ENCODE measurements around the gene CYP26B1. TPM values are rescaled to one million over a fixed set of nuclear protein-coding genes. Genes with fewer than 3 reads are reported as not detected.
"Not testable (repeated sequence)": the region's sequence is repeated elsewhere in the genome, so short reads cannot be mapped to it uniquely, and the experiment has no call there.

Gene CYP26B1
- total RNA-seq, 1 donor from 2014 or later: 1.2 TPM

DNA sequence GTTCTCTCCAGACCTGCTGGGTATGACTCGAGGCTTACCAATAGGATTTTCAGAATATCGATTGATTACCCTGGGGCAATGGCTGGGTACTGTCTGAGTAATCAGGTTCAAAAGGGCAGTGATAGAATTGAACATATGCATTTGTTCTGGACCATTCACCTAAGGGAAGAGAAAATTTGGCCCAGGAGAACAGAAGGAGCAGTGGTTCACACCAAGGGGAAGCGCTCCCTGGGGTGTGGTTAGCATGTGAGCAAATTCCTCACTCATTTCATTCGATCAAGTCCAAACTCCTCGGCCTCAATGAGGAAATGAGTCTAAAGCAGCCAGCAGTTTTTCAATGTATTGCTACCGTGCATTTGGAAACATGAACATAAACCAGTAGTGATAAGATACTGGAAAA lies 55.6 kb downstream of the CYP26B1 start:
- Mint-ChIP-seq H3K4me1 (ENCODE audit: unreplicated experiment) (no peaks in the 10 kb centered on the region), H3K36me3 (ENCODE audit: low read depth, unreplicated experiment) (no peaks in the 10 kb centered on the region), H3K27ac (ENCODE audit: unreplicated experiment) (no peak overlapping the region), H3K4me3 (ENCODE audit: unreplicated experiment) (no peak overlapping the region), H3K27me3 (ENCODE audit: unreplicated experiment) (peaks cover 8% of the 10 kb centered on the region), H3K9me3 (ENCODE audit: unreplicated experiment) (no peaks in the 10 kb centered on the region)
- DNase-seq (ENCODE audit: low spot score): no peak
- TF ChIP-seq, protein P1, sequence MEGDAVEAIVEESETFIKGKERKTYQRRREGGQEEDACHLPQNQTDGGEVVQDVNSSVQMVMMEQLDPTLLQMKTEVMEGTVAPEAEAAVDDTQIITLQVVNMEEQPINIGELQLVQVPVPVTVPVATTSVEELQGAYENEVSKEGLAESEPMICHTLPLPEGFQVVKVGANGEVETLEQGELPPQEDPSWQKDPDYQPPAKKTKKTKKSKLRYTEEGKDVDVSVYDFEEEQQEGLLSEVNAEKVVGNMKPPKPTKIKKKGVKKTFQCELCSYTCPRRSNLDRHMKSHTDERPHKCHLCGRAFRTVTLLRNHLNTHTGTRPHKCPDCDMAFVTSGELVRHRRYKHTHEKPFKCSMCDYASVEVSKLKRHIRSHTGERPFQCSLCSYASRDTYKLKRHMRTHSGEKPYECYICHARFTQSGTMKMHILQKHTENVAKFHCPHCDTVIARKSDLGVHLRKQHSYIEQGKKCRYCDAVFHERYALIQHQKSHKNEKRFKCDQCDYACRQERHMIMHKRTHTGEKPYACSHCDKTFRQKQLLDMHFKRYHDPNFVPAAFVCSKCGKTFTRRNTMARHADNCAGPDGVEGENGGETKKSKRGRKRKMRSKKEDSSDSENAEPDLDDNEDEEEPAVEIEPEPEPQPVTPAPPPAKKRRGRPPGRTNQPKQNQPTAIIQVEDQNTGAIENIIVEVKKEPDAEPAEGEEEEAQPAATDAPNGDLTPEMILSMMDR (IDR thresholded peaks at IDR 0.05; ENCODE audit: unreplicated experiment): no peak

DNA sequence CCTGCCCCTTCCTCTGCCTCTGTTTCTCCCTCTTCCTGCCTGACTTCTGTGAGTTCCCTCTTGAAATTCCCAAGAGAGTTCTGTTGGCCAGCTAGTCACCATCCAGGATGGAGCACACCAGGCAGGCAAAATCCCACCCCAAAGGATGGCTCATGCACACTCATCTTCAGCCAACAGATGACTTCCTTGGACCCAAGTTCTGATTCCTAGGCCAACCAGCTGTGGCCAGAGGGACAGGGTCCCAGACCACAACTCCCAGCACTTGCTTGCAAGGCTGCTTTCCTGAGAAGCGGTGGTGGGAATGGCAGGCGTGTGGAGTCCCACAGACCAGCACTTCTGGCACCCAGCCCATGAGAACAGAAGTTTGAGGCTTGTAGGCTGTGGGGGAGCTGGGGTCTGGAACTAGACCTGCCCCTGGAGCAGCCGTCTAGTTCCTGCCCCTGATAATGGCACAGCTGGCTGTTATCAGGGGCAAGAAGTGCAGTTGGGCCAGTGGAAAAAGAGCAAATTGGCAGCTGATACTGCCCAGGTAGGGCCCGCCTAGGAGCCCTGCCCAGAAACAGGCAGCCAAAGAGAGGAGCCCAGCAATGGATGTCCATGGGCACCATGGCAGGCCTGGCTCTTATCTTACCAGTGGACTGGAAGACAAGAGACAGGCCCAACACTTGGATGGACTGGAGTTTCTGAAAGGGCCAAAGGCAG lies 56.7 kb downstream of the CYP26B1 start:
- no peak for DNase-seq (ENCODE audit: low spot score)
- H3K4me3 Mint-ChIP-seq (ENCODE audit: unreplicated experiment): no peak overlapping the region
- no peak overlapping the region for H3K27ac Mint-ChIP-seq (ENCODE audit: unreplicated experiment)
- TF ChIP-seq, protein P1 (IDR thresholded peaks at IDR 0.05; ENCODE audit: unreplicated experiment): no peak
- H3K9me3 Mint-ChIP-seq (ENCODE audit: unreplicated experiment): no peaks in the 10 kb centered on the region
- no peaks in the 10 kb centered on the region for H3K4me1 Mint-ChIP-seq (ENCODE audit: unreplicated experiment)
- peaks cover 3% of the 10 kb centered on the region for H3K36me3 Mint-ChIP-seq (ENCODE audit: low read depth, unreplicated experiment)
- H3K27me3 Mint-ChIP-seq (ENCODE audit: unreplicated experiment): peaks cover 9% of the 10 kb centered on the region

DNA sequence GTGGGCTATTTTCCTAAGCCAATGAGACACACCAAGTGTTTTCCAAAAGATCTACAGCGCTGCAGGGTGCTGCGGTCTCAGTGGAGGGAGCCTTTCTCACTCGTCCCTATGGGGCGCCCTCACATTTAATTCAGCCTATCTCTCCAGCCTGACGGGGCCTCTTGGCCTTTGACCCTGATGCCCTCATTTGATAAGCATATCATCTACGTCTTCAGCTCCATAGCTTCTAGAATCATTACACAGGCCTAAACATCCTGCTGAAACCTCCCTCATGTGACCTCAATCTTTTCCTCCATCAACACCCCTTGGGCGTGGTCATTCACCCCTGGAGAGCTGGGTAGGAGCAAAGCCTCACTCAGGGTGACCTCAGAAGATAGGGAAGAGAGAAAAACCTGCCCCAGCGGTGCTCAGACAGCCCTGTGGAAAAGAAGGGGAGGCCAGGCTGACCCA lies 57.4 kb downstream of the CYP26B1 start:
- H3K9me3 Mint-ChIP-seq (ENCODE audit: unreplicated experiment): no peaks in the 10 kb centered on the region
- peaks cover 11% of the 10 kb centered on the region for H3K27me3 Mint-ChIP-seq (ENCODE audit: unreplicated experiment)
- H3K4me3 Mint-ChIP-seq (ENCODE audit: unreplicated experiment): no peak overlapping the region
- H3K27ac Mint-ChIP-seq (ENCODE audit: unreplicated experiment): no peak overlapping the region
- no peak for DNase-seq (ENCODE audit: low spot score)
- H3K36me3 Mint-ChIP-seq (ENCODE audit: low read depth, unreplicated experiment): peaks cover 3% of the 10 kb centered on the region
- H3K4me1 Mint-ChIP-seq (ENCODE audit: unreplicated experiment): no peaks in the 10 kb centered on the region
- TF ChIP-seq, protein P1 (IDR thresholded peaks at IDR 0.05; ENCODE audit: unreplicated experiment): no peak

DNA sequence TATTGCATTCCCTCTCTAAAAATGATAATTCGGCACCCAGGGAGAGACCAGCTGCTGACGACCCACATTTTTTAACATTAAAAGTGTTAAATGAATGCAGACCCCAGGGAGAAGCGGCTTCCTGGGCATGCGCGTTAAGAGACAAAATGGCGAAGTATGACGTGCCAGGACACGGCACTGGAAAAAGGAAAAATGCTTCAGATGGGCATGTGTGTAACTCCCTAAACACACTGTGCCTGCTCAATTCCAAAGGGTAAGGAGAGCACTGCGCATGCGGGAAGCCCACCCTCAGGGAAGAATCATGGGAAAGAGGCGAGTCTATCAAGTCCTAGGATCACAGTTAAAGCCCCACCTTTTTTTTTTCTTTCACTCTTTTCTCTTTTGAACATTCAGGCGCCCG lies 58.1 kb downstream of the CYP26B1 start:
- Mint-ChIP-seq H3K36me3 (ENCODE audit: low read depth, unreplicated experiment) (peaks cover 3% of the 10 kb centered on the region), H3K27ac (ENCODE audit: unreplicated experiment) (peak overlapping the region; percentile 72), H3K4me1 (ENCODE audit: unreplicated experiment) (no peaks in the 10 kb centered on the region), H3K27me3 (ENCODE audit: unreplicated experiment) (peaks cover 11% of the 10 kb centered on the region), H3K4me3 (ENCODE audit: unreplicated experiment) (no peak overlapping the region), H3K9me3 (ENCODE audit: unreplicated experiment) (no peaks in the 10 kb centered on the region)
- DNase-seq (ENCODE audit: low spot score): no peak
- TF ChIP-seq, protein P1 (IDR thresholded peaks at IDR 0.05; ENCODE audit: unreplicated experiment): no peak

DNA sequence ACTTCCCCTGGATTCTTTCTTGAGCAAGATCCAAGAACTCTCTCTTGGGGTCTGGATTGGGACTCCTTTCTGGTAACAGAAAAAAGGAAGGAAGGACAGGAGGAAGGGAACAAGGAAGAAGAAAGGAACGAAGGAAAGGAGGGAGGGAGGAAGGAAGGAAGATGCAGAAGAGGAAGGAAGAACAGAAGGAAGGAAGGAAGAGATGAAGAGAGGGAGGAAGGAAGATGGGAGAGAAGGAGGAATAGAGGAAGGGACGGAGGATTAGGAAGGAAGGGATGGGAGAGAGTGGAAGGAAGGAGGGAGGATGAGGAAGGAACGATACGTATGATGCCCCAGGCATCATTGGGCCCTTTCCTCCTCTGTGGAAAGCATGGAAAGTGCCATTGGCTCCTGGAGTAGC lies 58.6 kb downstream of the CYP26B1 start:
- no peak for DNase-seq (ENCODE audit: low spot score)
- H3K9me3 Mint-ChIP-seq (ENCODE audit: unreplicated experiment): no peaks in the 10 kb centered on the region
- no peak overlapping the region for H3K27ac Mint-ChIP-seq (ENCODE audit: unreplicated experiment)
- TF ChIP-seq, protein P1 (IDR thresholded peaks at IDR 0.05; ENCODE audit: unreplicated experiment): no peak
- H3K36me3 Mint-ChIP-seq (ENCODE audit: low read depth, unreplicated experiment): peaks cover 3% of the 10 kb centered on the region
- H3K27me3 Mint-ChIP-seq (ENCODE audit: unreplicated experiment): peaks cover 11% of the 10 kb centered on the region
- H3K4me3 Mint-ChIP-seq (ENCODE audit: unreplicated experiment): no peak overlapping the region
- no peaks in the 10 kb centered on the region for H3K4me1 Mint-ChIP-seq (ENCODE audit: unreplicated experiment)

DNA sequence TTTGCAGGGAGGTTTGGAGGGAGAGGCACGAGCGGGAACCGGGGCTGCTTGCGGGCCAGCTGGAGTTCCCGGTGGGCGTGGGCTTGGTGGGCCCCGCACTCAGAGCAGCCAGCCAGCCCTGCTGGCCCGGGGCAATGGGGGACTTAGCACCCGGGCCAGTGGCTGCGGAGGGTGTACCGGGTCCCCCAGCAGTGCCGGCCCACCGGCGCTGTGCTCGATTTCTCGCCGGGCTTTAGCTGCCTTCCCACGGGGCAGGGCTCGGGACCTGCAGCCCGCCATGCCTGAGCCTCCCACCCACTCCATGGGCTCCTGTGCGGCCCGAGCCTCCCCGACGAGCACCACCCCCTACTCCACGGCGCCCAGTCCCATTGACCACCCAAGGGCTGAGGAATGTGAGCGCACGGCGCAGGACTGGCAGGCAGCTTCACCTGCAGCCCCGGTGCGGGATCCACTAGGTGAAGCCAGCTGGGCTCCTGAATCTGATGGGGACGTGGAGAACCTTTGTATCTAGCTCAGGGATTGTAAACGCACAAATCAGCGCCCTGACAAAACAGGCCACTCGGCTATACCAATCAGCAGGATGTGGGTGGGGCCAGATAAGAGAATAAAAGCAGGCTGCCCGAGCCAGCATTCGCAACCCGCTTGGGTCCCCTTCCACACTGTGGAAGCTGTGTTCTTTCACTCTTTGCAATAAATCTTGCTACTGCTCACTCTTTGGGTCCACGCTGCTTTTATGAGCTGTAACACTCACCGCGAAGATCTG lies 60.6 kb downstream of the CYP26B1 start:
- not testable (repeated sequence) for H3K27ac Mint-ChIP-seq (ENCODE audit: unreplicated experiment); DNase-seq (ENCODE audit: low spot score); H3K4me1 Mint-ChIP-seq (ENCODE audit: unreplicated experiment); H3K4me3 Mint-ChIP-seq (ENCODE audit: unreplicated experiment); H3K9me3 Mint-ChIP-seq (ENCODE audit: unreplicated experiment); H3K36me3 Mint-ChIP-seq (ENCODE audit: low read depth, unreplicated experiment)
- H3K27me3 Mint-ChIP-seq (ENCODE audit: unreplicated experiment): peaks cover 10% of the 10 kb centered on the region
